H1 (cell line): Measurements from ENCODE around the gene HSF4. TPM values are rescaled to one million over a fixed set of nuclear protein-coding genes. Genes with fewer than 3 reads are reported as not detected.

Source experiments
- BACH1 ChIP-seq: IDR thresholded peaks from 2 replicates; pipeline ENCODE4 v1.6.1; 2012; ENCODE audit warnings: low read length, improper control_type of control experiment
- CBX8 ChIP-seq: fragments of 300-800, 300-1000 bp; sonication (generic); IDR thresholded peaks from 2 replicates; pipeline ENCODE4 v1.7.1; 2016; ENCODE audit warnings: low read depth, low read length, borderline replicate concordance
- CREB1 ChIP-seq: IDR thresholded peaks from 2 replicates; pipeline ENCODE4 v1.6.1; 2012; ENCODE audit warnings: inconsistent platforms
- POLR2AphosphoS5 ChIP-seq: IDR thresholded peaks from 2 replicates; pipeline ENCODE4 v1.6.1; 2011; ENCODE audit warnings: low read depth, low read length
- SRF ChIP-seq: IDR thresholded peaks from 2 replicates; pipeline ENCODE4 v1.6.1; 2011; ENCODE audit warnings: mild to moderate bottlenecking, low read depth, low read length, moderate library complexity
- TAF1 ChIP-seq: IDR thresholded peaks from 2 replicates; pipeline ENCODE4 v1.6.1; 2011; ENCODE audit warnings: mild to moderate bottlenecking, low read depth, low read length
- TAF7 ChIP-seq: optimal IDR thresholded peaks from 2 replicates; pipeline ENCODE3; 2011; ENCODE audit warnings: low read depth, mild to moderate bottlenecking, inconsistent platforms, low read length, moderate library complexity, borderline replicate concordance
- polyA plus RNA-seq, 7 experiments: library from polyadenylated mRNA; depleted of rRNA in 3 of 7; stranded (reverse) in 5 of 7; unstranded in 2 of 7; fragments of >200 nt in 5 of 7; fragments of 200-250 nt in 2 of 7; gene quantifications; 1 replicate in 5 of 7; 2 replicates in 1 of 7; 4 replicates in 1 of 7; pipeline versions ENCODE4 v1.2.1 to v1.2.3, GENCODE V29; 2011 to 2013; ENCODE audit warnings: missing spikeins in 2 of 7, mixed read lengths in 2 of 7
- total RNA-seq: library from RNA; stranded (reverse); fragmentation: NEBNext Ultra II Directional; extraction: Animal tissue kit (Norgen Biotek cat#: 25700); gene quantifications from 2 replicates; pipeline ENCODE4 v1.2.1, GENCODE V29; 2021
- TF ChIP-seq, protein P1 (sequence below): IDR thresholded peaks from 2 replicates; pipeline ENCODE4 v1.6.1; 2012; ENCODE audit warnings: low read length, inconsistent platforms

The HSF4 gene
- total and polyA plus RNA-seq, 2 of the 8 experiments (the other 6 are each of a cell fraction or from before 2014, with no cell fraction given) = 0.14 TPM; not detected in 1

GRCh38 chr16:67148656-67149275 is 15.8 kb upstream of the HSF4 start (continued):
- TF ChIP-seq, protein P1, sequence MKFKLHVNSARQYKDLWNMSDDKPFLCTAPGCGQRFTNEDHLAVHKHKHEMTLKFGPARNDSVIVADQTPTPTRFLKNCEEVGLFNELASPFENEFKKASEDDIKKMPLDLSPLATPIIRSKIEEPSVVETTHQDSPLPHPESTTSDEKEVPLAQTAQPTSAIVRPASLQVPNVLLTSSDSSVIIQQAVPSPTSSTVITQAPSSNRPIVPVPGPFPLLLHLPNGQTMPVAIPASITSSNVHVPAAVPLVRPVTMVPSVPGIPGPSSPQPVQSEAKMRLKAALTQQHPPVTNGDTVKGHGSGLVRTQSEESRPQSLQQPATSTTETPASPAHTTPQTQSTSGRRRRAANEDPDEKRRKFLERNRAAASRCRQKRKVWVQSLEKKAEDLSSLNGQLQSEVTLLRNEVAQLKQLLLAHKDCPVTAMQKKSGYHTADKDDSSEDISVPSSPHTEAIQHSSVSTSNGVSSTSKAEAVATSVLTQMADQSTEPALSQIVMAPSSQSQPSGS = no peak
- TF ChIP-seq POLR2AphosphoS5 = no peak
- no peak for TF ChIP-seq TAF1
- TF ChIP-seq BACH1 = no peak
- TF ChIP-seq CREB1 = no peak
- no peak for TF ChIP-seq TAF7
- no peak for TF ChIP-seq CBX8
- TF ChIP-seq SRF = no peak
